Retinal pigment epithelial cell (primary cell): ENCODE data around the gene HERC2.
"Not testable (repeated sequence)": the region's sequence is repeated elsewhere in the genome, so short reads cannot be mapped to it uniquely, and the experiment has no call there.

ENCODE experiments used
- DNase-seq: peaks from one replicate; pipeline ENCODE4 v3.0.0-alpha.2; 2010; ENCODE audit warnings: low read depth
- H3K4me3 ChIP-seq: 2 replicates; pipeline ENCODE4 v1.5.1; 2011; ENCODE audit warnings: mild to moderate bottlenecking, low read length, control low read depth, moderate library complexity
- CTCF ChIP-seq: conservative IDR thresholded peaks from 2 replicates; pipeline ENCODE4 v1.5.1; 2011; ENCODE audit warnings: low read depth, low read length, control low read depth, inconsistent platforms

HERC2 gene

GRCh38 chr15:28289694-28290463 lies 32.1 kb downstream of the HERC2 start:
- DNase-seq: no peak
- no peak for TF ChIP-seq CTCF
- H3K4me3 ChIP-seq: no peak overlapping the region

GRCh38 chr15:28288830-28289693 lies 32.9 kb downstream of the HERC2 start:
- not testable (repeated sequence) for DNase-seq, H3K4me3 ChIP-seq

- not testable (repeated sequence) for H3K4me3 ChIP-seq, DNase-seq
These were observed 35.3 kb downstream of the HERC2 start for GRCh38 chr15:28286659-28287058.

GRCh38 chr15:28286031-28286430 lies 35.9 kb downstream of the HERC2 start:
- TF ChIP-seq CTCF: no peak
- no peak for DNase-seq
- H3K4me3 ChIP-seq: no peak overlapping the region

GRCh38 chr15:28281876-28282275 lies 40.1 kb downstream of the HERC2 start:
- TF ChIP-seq CTCF: no peak
- no peak for DNase-seq
- H3K4me3 ChIP-seq: no peak overlapping the region

- TF ChIP-seq CTCF: no peak
- no peak for DNase-seq
- H3K4me3 ChIP-seq: no peak overlapping the region
These were observed 47.3 kb downstream of the HERC2 start for GRCh38 chr15:28274635-28275034.

GRCh38 chr15:28273873-28274610 lies 47.9 kb downstream of the HERC2 start:
- H3K4me3 ChIP-seq: no peak overlapping the region
- no peak for TF ChIP-seq CTCF
- DNase-seq: no peak
